ENCODE measurements around the gene CCNE1. TPM values are rescaled to one million over a fixed set of nuclear protein-coding genes. Genes with fewer than 3 reads are reported as not detected.

The CCNE1 gene
- total RNA-seq, result 0.20 TPM

GRCh38 chr19:29811125-29812079 is at the start of gene CCNE1:
Gene CCNE1 (plus strand): TSS chr19:29811991. CDS start chr19:29812556, 565 bp downstream.
- DNase-seq (ENCODE audit: low spot score) (peak; percentile 94), ATAC-seq (peak; percentile 98)

GRCh38 chr19:29763196-29763595 is 48.6 kb upstream of the CCNE1 start:
- DNase-seq (ENCODE audit: low spot score), result no peak
- ATAC-seq, result no peak

GRCh38 chr19:29764361-29764760 is 47.4 kb upstream of the CCNE1 start:
- DNase-seq (ENCODE audit: low spot score) (no peak), ATAC-seq (no peak)

- DNase-seq (ENCODE audit: low spot score) (no peak), ATAC-seq (no peak)
Observed at GRCh38 chr19:29766100-29766499, 45.7 kb upstream of the CCNE1 start.

- no peak for ATAC-seq
- no peak for DNase-seq (ENCODE audit: low spot score)
Observed at GRCh38 chr19:29767039-29767735, 44.6 kb upstream of the CCNE1 start.

GRCh38 chr19:29768166-29768565 is 43.6 kb upstream of the CCNE1 start:
- ATAC-seq (no peak), DNase-seq (ENCODE audit: low spot score) (no peak)

- ATAC-seq, result no peak
Observed at GRCh38 chr19:29769997-29770396, 41.8 kb upstream of the CCNE1 start.

GRCh38 chr19:29770648-29771047 is 41.1 kb upstream of the CCNE1 start:
- ATAC-seq, result no peak
- no peak for DNase-seq (ENCODE audit: low spot score)

More at GRCh38 chr19:29769997-29770396, 41.8 kb upstream of the CCNE1 start:
- no peak for DNase-seq (ENCODE audit: low spot score)

GRCh38 chr19:29771708-29772414 is 39.9 kb upstream of the CCNE1 start:
- DNase-seq (ENCODE audit: low spot score), result no peak
- ATAC-seq, result peak; percentile 86

GRCh38 chr19:29772696-29773095 is 39.1 kb upstream of the CCNE1 start:
- ATAC-seq (no peak), DNase-seq (ENCODE audit: low spot score) (no peak)

- DNase-seq (ENCODE audit: low spot score), result no peak
- ATAC-seq, result no peak
Observed at GRCh38 chr19:29773141-29773540, 38.6 kb upstream of the CCNE1 start.

- ATAC-seq (no peak), DNase-seq (ENCODE audit: low spot score) (no peak)
Observed at GRCh38 chr19:29774126-29774525, 37.7 kb upstream of the CCNE1 start.

- ATAC-seq (no peak), DNase-seq (ENCODE audit: low spot score) (no peak)
Observed at GRCh38 chr19:29777781-29778309, 33.9 kb upstream of the CCNE1 start.

- no peak for DNase-seq (ENCODE audit: low spot score)
- ATAC-seq, result no peak
Observed at GRCh38 chr19:29779921-29780320, 31.9 kb upstream of the CCNE1 start.

- ATAC-seq, result no peak
- no peak for DNase-seq (ENCODE audit: low spot score)
Observed at GRCh38 chr19:29781386-29782259, 30.2 kb upstream of the CCNE1 start.

GRCh38 chr19:29782260-29782580 is 29.6 kb upstream of the CCNE1 start:
- ATAC-seq (no peak), DNase-seq (ENCODE audit: low spot score) (no peak)

GRCh38 chr19:29783627-29784190 is 28.1 kb upstream of the CCNE1 start:
- ATAC-seq (no peak), DNase-seq (ENCODE audit: low spot score) (no peak)

GRCh38 chr19:29784598-29785223 is 27.1 kb upstream of the CCNE1 start:
- ATAC-seq (no peak), DNase-seq (ENCODE audit: low spot score) (no peak)

GRCh38 chr19:29785360-29785759 is 26.4 kb upstream of the CCNE1 start:
- no peak for ATAC-seq
- DNase-seq (ENCODE audit: low spot score), result no peak
